Right forelimb (tissue), 1 donor: ENCODE measurements around the gene ABCC1.
"Not testable (repeated sequence)": the region's sequence is repeated elsewhere in the genome, so short reads cannot be mapped to it uniquely, and the experiment has no call there.

Experiments used
- DNase-seq: peaks from one replicate; pipeline ENCODE4 v3.0.0-alpha.2; 2018

ABCC1 gene

GRCh38 chr16:16164243-16164642 lies 214.8 kb downstream of the ABCC1 start:
- no peak for DNase-seq

- DNase-seq = no peak
Observed at GRCh38 chr16:16166085-16166484, 216.7 kb downstream of the ABCC1 start.

GRCh38 chr16:16166949-16167348 lies 217.5 kb downstream of the ABCC1 start:
- no peak for DNase-seq

- DNase-seq = no peak
Observed at GRCh38 chr16:16167927-16168326, 218.5 kb downstream of the ABCC1 start.

- DNase-seq = no peak
Observed at GRCh38 chr16:16168431-16168830, 219.0 kb downstream of the ABCC1 start.

- DNase-seq = no peak
Observed at GRCh38 chr16:16169615-16170014, 220.2 kb downstream of the ABCC1 start.

- DNase-seq = no peak
Observed at GRCh38 chr16:16171332-16171919, 222.0 kb downstream of the ABCC1 start.

GRCh38 chr16:16172991-16173390 lies 223.6 kb downstream of the ABCC1 start:
- DNase-seq = no peak

- DNase-seq = no peak
Observed at GRCh38 chr16:16175296-16175695, 225.9 kb downstream of the ABCC1 start.

GRCh38 chr16:16176328-16176727 lies 226.9 kb downstream of the ABCC1 start:
- no peak for DNase-seq

GRCh38 chr16:16178455-16179162 lies 229.2 kb downstream of the ABCC1 start:
- DNase-seq = no peak

GRCh38 chr16:16181748-16182147 lies 232.3 kb downstream of the ABCC1 start:
- DNase-seq = not testable (repeated sequence)

GRCh38 chr16:16182918-16183317 lies 233.5 kb downstream of the ABCC1 start:
- no peak for DNase-seq

- DNase-seq = no peak
Observed at GRCh38 chr16:16183562-16183961, 234.1 kb downstream of the ABCC1 start.

GRCh38 chr16:16184594-16184993 lies 235.2 kb downstream of the ABCC1 start:
- DNase-seq = no peak

GRCh38 chr16:16185095-16185494 lies 235.7 kb downstream of the ABCC1 start:
- DNase-seq = no peak

- no peak for DNase-seq
Observed at GRCh38 chr16:16186820-16187219, 237.4 kb downstream of the ABCC1 start.

- DNase-seq = no peak
Observed at GRCh38 chr16:16188827-16189226, 239.4 kb downstream of the ABCC1 start.

- DNase-seq = no peak
Observed at GRCh38 chr16:16189842-16190241, 240.4 kb downstream of the ABCC1 start.

- DNase-seq = no peak
Observed at GRCh38 chr16:16190546-16190945, 241.1 kb downstream of the ABCC1 start.

GRCh38 chr16:16190966-16191365 lies 241.6 kb downstream of the ABCC1 start:
- DNase-seq = not testable (repeated sequence)

- no peak for DNase-seq
Observed at GRCh38 chr16:16191493-16192167, 242.2 kb downstream of the ABCC1 start.
